ENCODE data around the gene TRIM28. TPM values are rescaled to one million over a fixed set of nuclear protein-coding genes. Genes with fewer than 3 reads are reported as not detected.
A peak's percentile ranks its signal among the peaks of the same experiment; 100 is the strongest.

TRIM28 gene
- total RNA-seq, 1 donor from 2014 or later: 407 TPM

DNA sequence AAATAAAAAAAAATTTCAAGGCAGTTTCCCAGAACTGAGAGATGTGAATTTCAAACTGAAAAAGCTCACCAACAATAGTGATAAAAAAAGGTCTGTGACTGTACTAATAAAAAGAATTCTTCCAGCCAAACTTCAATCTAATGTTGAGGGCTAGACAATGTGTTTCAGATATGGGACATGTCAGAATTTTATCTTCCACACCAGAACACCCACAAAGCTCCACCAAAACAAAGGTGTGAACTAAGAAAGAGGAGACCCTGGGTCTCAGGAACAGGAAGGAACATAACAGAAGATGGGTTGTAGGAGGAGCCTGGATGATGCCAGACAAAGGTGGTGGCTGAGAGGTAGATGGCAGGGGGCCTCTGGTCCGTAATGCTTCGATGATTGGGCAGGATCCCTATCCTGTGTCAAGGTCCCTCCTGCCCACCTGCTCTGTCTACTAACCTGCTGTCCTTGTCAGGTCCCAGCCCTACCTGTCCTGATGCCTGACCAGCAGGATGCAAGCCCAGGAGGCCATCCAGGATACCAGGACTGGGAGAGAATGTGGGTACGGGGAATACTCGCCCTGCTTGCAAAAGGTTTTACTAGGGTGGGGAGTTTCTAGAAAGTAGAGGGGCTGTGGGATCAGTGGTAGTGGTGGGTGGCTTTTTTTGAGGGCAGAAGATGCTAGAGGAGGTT lies 24.7 kb downstream of the TRIM28 start:
- Mint-ChIP-seq H3K4me1 (peaks cover 33% of the 10 kb centered on the region), H3K27me3 (no peaks in the 10 kb centered on the region), H3K4me3 (no peak overlapping the region), H3K27ac (no peak overlapping the region), H3K9me3 (no peaks in the 10 kb centered on the region), H3K36me3 (ENCODE audit: low read depth) (peaks cover 31% of the 10 kb centered on the region)
- intact Hi-C loops (cut with micrococcal nuclease): no loop called here
- CTCF ChIA-PET: no interaction called here
- DNase-seq: no peak
- POLR2A ChIA-PET: interaction anchor here (1.3 to 2.0 kb wide), 4 partner anchors 13 to 49 kb away, joined by 4 to 8 read pairs (median 4); partner anchors contain the start of genes CHMP2A, TRIM28 and ZBTB45
- ATAC-seq (ENCODE audit: low read depth): no peak
- TF ChIP-seq, protein P1, sequence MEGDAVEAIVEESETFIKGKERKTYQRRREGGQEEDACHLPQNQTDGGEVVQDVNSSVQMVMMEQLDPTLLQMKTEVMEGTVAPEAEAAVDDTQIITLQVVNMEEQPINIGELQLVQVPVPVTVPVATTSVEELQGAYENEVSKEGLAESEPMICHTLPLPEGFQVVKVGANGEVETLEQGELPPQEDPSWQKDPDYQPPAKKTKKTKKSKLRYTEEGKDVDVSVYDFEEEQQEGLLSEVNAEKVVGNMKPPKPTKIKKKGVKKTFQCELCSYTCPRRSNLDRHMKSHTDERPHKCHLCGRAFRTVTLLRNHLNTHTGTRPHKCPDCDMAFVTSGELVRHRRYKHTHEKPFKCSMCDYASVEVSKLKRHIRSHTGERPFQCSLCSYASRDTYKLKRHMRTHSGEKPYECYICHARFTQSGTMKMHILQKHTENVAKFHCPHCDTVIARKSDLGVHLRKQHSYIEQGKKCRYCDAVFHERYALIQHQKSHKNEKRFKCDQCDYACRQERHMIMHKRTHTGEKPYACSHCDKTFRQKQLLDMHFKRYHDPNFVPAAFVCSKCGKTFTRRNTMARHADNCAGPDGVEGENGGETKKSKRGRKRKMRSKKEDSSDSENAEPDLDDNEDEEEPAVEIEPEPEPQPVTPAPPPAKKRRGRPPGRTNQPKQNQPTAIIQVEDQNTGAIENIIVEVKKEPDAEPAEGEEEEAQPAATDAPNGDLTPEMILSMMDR (IDR thresholded peaks at IDR 0.05): no peak

DNA sequence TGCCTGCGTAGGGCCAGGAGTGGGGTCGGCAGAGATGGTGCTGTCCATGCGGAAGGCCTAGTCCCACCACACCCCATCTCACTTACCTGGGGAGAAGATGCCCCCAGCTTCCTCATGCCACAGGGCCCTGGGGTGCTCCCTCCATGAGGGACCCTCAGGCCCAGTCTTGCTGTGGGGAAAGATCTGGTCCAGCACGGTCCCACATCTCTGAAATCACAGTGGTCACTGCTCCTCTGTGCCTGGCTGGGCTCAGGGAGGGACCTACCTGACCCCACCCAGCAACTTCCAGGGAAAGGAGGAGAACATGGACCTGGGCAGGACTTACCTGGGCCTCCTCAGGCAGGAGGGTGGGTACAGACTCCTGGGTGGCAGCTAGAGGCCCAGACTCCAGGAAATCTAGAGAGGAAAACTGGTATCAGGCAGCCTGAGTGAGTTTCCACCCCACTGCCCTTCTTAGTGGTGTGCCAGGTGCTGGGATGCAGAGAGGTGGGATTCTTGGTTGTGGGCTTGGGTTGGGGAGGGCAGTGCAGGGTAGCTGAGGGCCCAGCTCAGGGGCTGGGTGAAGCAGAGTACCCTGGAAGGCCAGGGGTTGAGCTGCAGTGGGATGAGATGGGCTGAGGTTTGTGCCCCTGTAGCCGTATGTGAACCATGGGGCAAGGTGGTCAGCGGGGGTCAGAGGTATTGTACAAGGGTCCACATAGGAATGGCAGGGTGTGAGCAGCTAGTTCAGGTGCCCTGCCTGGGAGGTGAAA lies 25.5 kb downstream of the TRIM28 start:
- H3K36me3 Mint-ChIP-seq (ENCODE audit: low read depth): peaks cover 31% of the 10 kb centered on the region
- no peaks in the 10 kb centered on the region for H3K27me3 Mint-ChIP-seq
- peaks cover 34% of the 10 kb centered on the region for H3K4me1 Mint-ChIP-seq
- POLR2A ChIA-PET: interaction anchor here (0.8 to 4.5 kb wide), 3 partner anchors 9 to 22 kb away, joined by 3 to 63 read pairs (median 4); partner anchors contain the start of genes CHMP2A and UBE2M
- intact Hi-C loops (cut with micrococcal nuclease): no loop called here
- H3K27ac Mint-ChIP-seq: no peak overlapping the region
- CTCF ChIA-PET: no interaction called here
- TF ChIP-seq, protein P1 (IDR thresholded peaks at IDR 0.05): no peak
- DNase-seq (no peak), ATAC-seq (ENCODE audit: low read depth) (no peak)
- no peaks in the 10 kb centered on the region for H3K9me3 Mint-ChIP-seq
- no peak overlapping the region for H3K4me3 Mint-ChIP-seq

DNA sequence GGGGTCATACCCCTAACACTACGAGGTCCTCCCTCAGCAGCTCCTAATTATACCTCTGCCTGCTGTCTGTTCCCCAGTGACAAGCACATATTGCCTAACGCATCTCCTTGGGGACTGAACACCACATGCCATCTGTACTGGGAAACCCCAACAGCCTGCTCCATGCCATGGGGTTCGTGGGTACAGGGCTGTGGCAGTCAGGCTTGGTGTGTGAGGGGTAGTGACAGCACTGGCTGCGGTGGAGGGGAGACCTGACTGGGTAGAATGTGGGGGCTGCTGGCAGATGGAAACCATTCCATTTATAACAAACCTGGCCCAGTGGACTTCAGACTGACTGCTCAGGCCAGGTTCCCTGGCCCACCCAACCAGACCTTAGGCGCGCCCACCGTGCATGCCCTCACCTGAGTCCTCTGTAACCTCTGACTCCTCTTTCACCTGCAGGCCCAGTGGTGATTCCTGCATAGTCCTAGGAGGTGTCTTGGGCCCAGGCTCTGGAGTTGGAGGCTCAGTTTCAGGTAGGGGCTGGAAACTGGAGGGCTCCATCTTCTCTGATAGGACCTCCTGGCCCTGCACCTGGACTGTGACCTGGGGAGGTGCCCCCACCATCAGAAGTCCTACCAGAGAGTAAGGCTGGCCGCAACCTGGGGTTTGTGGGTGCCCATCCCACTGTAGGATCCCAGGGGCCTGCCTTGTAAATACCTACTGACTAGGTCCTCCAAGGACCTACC lies 26.2 kb downstream of the TRIM28 start:
- Mint-ChIP-seq H3K27ac (no peak overlapping the region), H3K27me3 (no peaks in the 10 kb centered on the region), H3K4me1 (peaks cover 38% of the 10 kb centered on the region), H3K9me3 (no peaks in the 10 kb centered on the region), H3K4me3 (no peak overlapping the region), H3K36me3 (ENCODE audit: low read depth) (peaks cover 31% of the 10 kb centered on the region)
- ATAC-seq (ENCODE audit: low read depth) (no peak), DNase-seq (peak; percentile 15)
- TF ChIP-seq, protein P1 (IDR thresholded peaks at IDR 0.05): no peak
- intact Hi-C loops (cut with micrococcal nuclease): no loop called here
- ChIA-PET CTCF (interaction anchor here (0.9 kb wide), 1 partner anchor 50 kb away, joined by 3 read pairs; the partner anchor contains the start of gene ZBTB45), POLR2A (interaction anchor here (0.8 to 4.5 kb wide), 2 partner anchors 10 to 15 kb away, joined by 3 to 63 read pairs; partner anchors contain the start of genes CHMP2A and UBE2M)

DNA sequence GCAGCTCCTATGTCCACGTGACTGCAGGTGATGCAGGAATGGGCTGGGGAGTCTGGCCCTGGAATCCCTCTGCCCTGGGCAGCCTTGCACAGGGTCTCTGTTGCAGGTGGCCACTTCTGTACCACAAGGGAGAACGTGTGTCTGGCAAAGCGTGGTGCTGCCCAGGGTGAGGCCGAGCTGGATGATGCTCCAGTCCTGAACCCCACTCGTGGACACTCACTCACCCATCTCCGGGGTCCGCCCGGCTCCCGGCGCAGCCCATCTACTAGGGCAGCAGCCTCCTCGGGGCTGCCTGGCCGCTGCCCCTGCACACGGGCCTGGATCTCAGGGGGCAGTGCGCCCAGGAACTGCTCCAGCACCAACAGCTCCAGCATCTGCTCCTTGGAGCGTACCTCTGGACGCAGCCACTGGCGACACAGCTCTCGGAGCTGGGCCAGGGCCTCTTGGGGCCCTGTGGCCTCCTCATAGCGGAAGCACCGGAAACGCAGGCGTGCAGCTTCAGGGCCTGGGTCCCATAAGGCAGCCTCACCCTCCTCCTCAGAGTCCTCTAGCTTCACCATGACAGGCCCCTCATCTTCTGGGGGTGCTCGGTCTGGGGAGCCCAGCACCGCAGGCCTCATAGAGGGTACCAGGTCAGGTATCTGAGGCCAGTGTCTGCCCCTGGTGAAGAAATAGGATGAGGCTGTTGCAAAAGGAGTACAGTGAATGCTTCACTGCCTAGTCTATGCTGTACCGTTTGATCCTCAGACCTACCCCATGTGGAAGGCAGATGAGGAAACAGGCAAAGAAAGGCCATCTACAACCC lies 27.1 kb downstream of the TRIM28 start:
- Mint-ChIP-seq H3K4me1 (peaks cover 45% of the 10 kb centered on the region), H3K27me3 (no peaks in the 10 kb centered on the region), H3K4me3 (no peak overlapping the region), H3K36me3 (ENCODE audit: low read depth) (peaks cover 31% of the 10 kb centered on the region), H3K27ac (no peak overlapping the region), H3K9me3 (no peaks in the 10 kb centered on the region)
- ChIA-PET POLR2A (interaction anchor here (2.1 to 4.5 kb wide), 4 partner anchors 10 to 51 kb away, joined by 12 to 63 read pairs (median 21); partner anchors contain the start of genes CHMP2A, TRIM28, UBE2M and ZBTB45), CTCF (interaction anchor here (0.9 to 1.3 kb wide), 2 partner anchors 16 to 51 kb away, joined by 3 read pairs; partner anchors contain the start of genes CHMP2A and ZBTB45)
- no peak for DNase-seq
- ATAC-seq (ENCODE audit: low read depth): no peak
- intact Hi-C loops (cut with micrococcal nuclease): no loop called here
- TF ChIP-seq, protein P1 (IDR thresholded peaks at IDR 0.05): no peak
